Effector memory CD8-positive, alpha-beta T cell (primary cell): ENCODE data around the gene DCAF4.
"Not testable (repeated sequence)": the region's sequence is repeated elsewhere in the genome, so short reads cannot be mapped to it uniquely, and the experiment has no call there.

ENCODE experiments used
- ATAC-seq: fragments of 150-1000 bp; cut with Tn5 transposase; replicated peaks from 2 replicates; pipeline ENCODE4 v1.10.0; 2021; ENCODE audit warnings: mild to moderate bottlenecking, moderate library complexity
- DNase-seq, 3 experiments: peaks; one replicate each; pipeline ENCODE4 v3.0.0; 2021
- H3K27ac Mint-ChIP-seq, 2 donors: one replicate each; pipeline ENCODE4 v1.8.0; 2022; ENCODE audit warnings: mild to moderate bottlenecking in 2 of 2, mixed read lengths in 2 of 2, moderate library complexity in 2 of 2
- H3K27me3 Mint-ChIP-seq, 2 donors: one replicate each; pipeline ENCODE4 v1.8.0; 2022; ENCODE audit warnings: mixed read lengths in 2 of 2
- H3K36me3 Mint-ChIP-seq: one replicate; pipeline ENCODE4 v1.8.0; 2022; ENCODE audit warnings: mild to moderate bottlenecking, moderate library complexity, mixed read lengths; ENCODE audit not compliant: insufficient read depth
- H3K4me1 Mint-ChIP-seq, 2 donors: one replicate each; pipeline ENCODE4 v1.8.0; 2022; ENCODE audit warnings: low read depth in 2 of 2, mixed read lengths in 2 of 2
- H3K4me3 Mint-ChIP-seq, 2 donors: one replicate each; pipeline ENCODE4 v1.8.0; 2022; ENCODE audit warnings: mild to moderate bottlenecking in 2 of 2, mixed read lengths in 2 of 2, moderate library complexity in 2 of 2
- H3K9me3 Mint-ChIP-seq, 2 donors: one replicate each; pipeline ENCODE4 v1.8.0; 2022; ENCODE audit warnings: mixed read lengths in 2 of 2

The DCAF4 gene

DNA sequence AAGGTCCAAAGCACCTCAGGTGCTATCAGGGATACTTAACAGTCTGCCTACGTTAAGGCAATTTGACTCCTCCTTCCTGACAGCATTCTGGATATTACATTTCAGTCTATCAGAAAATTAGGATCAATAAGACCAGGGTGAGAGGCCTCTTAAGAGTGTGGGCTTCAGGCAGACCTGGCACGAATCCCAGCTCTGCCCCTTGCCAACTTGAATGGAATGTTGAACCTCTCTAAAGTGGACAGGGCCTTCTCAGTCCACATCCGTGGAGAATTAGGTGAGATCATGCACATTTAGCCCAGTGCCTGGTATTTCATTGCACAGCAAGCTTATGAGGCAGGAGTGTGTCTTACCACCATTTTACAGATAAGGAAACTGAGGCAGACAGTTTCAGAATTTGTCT is 25.9 kb downstream of the DCAF4 start:
- Mint-ChIP-seq H3K27me3 (no peaks in the 10 kb centered on the region), H3K4me3 (no peak overlapping the region), H3K9me3 (no peaks in the 10 kb centered on the region), H3K36me3 (peaks cover 32% of the 10 kb centered on the region), H3K27ac (no peak overlapping the region), H3K4me1 (peaks cover 0 to 3% of the 10 kb centered on the region in 2 donors)
- ATAC-seq (no peak), DNase-seq (no peak)

DNA sequence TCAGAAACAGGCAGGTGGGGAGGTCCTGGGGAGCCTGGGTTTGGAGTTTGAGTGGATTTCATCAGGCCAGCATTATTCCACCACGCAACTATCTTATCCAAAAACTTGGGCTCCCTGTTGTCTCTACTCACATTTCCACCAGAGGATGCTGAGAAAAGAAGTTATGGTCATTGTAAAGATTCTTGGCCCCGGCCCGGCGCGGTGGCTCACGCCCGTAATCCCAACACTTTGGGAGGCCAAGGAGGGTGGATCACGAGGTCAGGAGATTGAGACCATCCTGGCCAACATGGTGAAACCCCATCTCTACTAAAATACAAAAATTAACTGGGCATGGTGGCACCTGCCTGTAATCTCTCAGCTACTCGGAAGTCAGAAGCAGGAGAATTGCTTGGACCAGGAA is 30.5 kb downstream of the DCAF4 start:
- H3K4me3 Mint-ChIP-seq, H3K9me3 Mint-ChIP-seq, H3K27me3 Mint-ChIP-seq, H3K27ac Mint-ChIP-seq, H3K4me1 Mint-ChIP-seq, ATAC-seq, DNase-seq: not testable (repeated sequence)
- H3K36me3 Mint-ChIP-seq = peaks cover 25% of the 10 kb centered on the region

DNA sequence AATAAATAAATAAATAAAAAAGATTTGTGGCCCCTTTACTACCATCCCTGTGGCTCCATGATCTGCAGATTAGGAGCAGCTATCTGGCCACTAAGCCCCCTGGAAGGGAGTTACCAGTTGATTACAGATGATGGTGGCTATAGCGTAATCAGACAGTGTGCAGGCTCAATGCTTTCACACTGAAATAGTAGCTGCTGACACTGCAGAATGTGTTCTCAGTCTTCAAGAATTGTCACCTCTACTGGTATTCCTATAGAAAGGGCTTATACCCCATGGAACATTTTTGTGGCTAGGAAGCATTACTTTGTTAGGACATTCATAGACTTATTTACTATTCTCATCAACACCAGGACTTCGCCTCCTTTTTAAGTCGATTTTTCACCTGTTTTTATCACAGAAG is 30.9 kb downstream of the DCAF4 start:
- Mint-ChIP-seq H3K36me3 (peaks cover 25% of the 10 kb centered on the region), H3K4me1 (no peaks in the 10 kb centered on the region), H3K4me3 (no peak overlapping the region), H3K27me3 (no peaks in the 10 kb centered on the region), H3K9me3 (no peaks in the 10 kb centered on the region), H3K27ac (no peak overlapping the region)
- ATAC-seq (no peak), DNase-seq (no peak)

DNA sequence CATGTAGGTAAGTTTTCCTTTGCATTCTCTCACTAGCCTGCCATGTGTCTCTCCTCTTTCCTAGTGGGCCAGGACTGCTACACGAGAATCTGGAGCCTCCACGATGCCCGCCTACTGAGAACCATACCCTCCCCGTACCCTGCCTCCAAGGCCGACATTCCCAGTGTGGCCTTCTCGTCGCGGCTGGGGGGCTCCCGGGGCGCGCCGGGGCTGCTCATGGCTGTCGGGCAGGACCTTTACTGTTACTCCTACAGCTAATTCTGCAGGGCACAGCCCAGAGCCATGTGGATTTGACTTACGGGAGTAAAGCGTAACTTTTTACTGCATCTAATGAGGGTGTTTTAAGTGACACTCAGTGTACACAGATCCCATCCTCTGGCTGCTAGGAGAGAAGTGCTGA is 32.3 kb downstream of the DCAF4 start:
- DNase-seq (no peak), ATAC-seq (no peak)
- no peaks in the 10 kb centered on the region for H3K4me1 Mint-ChIP-seq
- H3K9me3 Mint-ChIP-seq = no peaks in the 10 kb centered on the region
- H3K27ac Mint-ChIP-seq = no peak overlapping the region
- no peak overlapping the region for H3K4me3 Mint-ChIP-seq
- H3K36me3 Mint-ChIP-seq = peaks cover 24% of the 10 kb centered on the region
- H3K27me3 Mint-ChIP-seq = no peaks in the 10 kb centered on the region

DNA sequence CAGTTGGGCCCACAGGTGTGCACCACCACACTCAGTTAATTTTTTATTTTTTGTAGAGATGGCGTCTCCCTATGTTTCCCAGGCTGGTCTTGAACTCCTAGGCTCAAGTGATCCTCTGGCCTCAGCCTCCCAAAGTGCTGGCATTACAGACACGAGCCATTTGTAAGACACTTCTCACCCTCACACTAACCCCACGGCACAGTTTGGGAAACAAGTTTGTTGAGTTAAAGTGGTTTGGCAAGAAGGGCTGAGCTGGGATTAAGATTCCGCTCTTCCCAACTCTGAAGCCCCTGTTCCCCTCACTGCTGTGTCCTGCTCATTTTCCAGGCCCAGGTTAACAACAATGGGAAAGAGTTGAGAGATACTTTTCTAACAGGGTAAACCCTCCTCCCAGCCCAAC is 34.8 kb downstream of the DCAF4 start:
- DNase-seq, H3K27me3 Mint-ChIP-seq, ATAC-seq, H3K4me3 Mint-ChIP-seq, H3K4me1 Mint-ChIP-seq, H3K27ac Mint-ChIP-seq, H3K9me3 Mint-ChIP-seq: not testable (repeated sequence)
- H3K36me3 Mint-ChIP-seq = peaks cover 20% of the 10 kb centered on the region

DNA sequence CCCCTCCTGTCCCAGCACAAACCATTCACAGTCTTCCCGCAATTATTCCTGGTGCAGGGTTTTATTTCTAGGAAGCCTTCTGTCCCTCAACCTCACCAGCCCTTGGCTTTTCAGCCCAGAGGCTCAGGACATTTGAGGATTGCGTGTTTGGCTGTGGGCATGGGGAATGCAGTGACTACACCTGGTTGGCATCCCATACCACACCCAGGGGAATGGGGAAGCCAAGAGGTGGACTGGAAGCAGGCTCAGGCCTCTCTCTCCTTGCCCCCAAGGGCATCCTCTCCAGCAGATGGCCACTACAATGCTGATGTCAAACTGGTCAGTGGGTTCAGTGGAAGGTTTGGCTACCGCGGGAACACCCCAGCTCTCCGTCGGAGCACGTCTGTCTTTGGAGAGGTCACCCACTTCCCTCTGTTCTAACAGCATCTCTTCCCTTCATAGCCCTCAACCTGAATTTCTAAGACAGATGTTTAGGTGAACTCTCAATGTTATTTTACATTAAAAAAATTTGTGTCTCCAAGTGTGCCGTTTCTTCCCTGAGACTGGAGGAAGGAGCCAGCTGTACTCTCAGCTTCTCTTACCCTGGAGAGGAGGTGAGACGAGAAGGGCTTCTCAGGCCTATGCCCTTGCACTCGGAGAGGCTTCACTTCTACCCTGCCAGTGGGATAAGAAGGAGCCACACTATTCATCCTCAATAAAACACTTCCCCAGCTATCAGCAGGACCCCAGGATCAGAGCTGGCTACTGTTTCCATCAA is 35.5 kb downstream of the DCAF4 start:
- no peak for ATAC-seq
- no peak for DNase-seq
- H3K27ac Mint-ChIP-seq = no peak overlapping the region
- no peak overlapping the region for H3K4me3 Mint-ChIP-seq
- no peaks in the 10 kb centered on the region for H3K4me1 Mint-ChIP-seq
- no peaks in the 10 kb centered on the region for H3K27me3 Mint-ChIP-seq
- H3K9me3 Mint-ChIP-seq = no peaks in the 10 kb centered on the region
- peaks cover 13% of the 10 kb centered on the region for H3K36me3 Mint-ChIP-seq

DNA sequence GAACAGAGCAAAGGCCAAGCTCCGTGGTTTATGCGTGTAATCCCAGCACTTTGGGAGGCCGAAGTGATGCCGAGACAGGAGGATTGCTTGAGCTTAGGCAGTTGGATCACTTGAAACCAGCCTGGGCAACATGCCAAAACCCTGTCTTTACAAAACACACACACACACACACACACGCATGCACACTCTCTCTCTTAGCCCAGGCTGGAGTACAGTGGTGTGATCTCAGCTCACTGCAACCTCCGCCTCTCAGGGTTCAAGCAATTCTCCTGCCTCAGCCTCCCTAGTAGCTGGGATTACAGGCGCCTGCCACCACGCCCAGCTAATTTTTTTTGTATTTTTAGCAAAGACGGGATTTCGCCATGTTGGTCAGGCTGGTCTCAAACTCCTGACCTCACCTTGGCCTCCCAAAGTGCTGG is 36.1 kb downstream of the DCAF4 start:
- not testable (repeated sequence) for H3K27me3 Mint-ChIP-seq, ATAC-seq, DNase-seq

DNA sequence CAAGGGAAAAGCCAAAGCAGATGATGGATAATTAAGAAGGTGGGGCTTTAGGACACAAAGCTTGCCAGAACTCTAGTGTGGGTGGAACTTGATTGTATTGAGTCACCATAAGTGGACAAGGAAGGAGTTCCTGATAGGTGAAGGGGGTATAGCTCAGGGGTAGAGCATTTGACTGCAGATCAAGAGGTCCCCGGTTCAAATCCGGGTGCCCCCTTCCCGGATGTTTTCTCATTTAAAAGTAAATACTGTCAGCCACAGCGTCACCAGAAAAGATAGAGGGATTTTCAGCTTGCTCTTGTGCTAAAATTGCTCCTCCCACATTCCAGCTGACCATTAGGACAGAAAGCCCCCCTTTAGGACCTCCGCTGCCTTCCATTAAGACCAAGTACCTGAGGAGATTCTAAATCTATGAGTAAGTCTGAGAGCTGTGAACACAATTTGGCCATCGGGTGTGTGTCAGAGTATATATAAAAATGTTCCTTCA is 36.6 kb downstream of the DCAF4 start:
- ATAC-seq (no peak), DNase-seq (no peak)
- Mint-ChIP-seq H3K9me3 (no peaks in the 10 kb centered on the region), H3K36me3 (peaks cover 9% of the 10 kb centered on the region), H3K4me1 (no peaks in the 10 kb centered on the region), H3K4me3 (no peak overlapping the region), H3K27me3 (no peaks in the 10 kb centered on the region), H3K27ac (peak overlapping the region; percentile 15 to 54)

More for the DNA sequence above, 36.1 kb downstream of the DCAF4 start:
- peak overlapping the region; percentile 15 to 54 for H3K27ac Mint-ChIP-seq
- not testable (repeated sequence) for H3K36me3 Mint-ChIP-seq, H3K4me1 Mint-ChIP-seq, H3K9me3 Mint-ChIP-seq, H3K4me3 Mint-ChIP-seq

DNA sequence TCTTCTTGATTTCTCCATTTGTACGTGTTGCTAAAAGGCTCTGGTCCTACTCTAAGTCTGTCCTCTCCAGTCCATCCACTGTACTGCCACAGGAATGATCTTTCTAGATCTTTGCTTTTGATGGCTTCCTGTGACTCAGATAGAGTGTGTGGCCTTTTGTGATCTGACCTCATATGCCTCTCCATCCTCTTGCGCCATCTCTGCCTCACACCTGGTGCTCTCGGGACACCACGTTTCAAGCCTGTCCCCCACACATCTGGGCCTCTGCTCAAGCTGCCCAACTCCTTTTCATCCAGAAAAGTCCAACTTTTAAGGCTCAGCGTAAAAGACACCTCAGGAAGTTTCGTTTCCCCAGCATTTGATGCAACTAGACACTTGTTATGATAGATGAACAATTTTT is 39.0 kb downstream of the DCAF4 start:
- no peak overlapping the region for H3K27ac Mint-ChIP-seq
- no peak for DNase-seq
- no peaks in the 10 kb centered on the region for H3K27me3 Mint-ChIP-seq
- H3K4me3 Mint-ChIP-seq = no peak overlapping the region
- no peak for ATAC-seq
- H3K4me1 Mint-ChIP-seq = no peaks in the 10 kb centered on the region
- peaks cover 22% of the 10 kb centered on the region for H3K36me3 Mint-ChIP-seq
- H3K9me3 Mint-ChIP-seq = no peaks in the 10 kb centered on the region

DNA sequence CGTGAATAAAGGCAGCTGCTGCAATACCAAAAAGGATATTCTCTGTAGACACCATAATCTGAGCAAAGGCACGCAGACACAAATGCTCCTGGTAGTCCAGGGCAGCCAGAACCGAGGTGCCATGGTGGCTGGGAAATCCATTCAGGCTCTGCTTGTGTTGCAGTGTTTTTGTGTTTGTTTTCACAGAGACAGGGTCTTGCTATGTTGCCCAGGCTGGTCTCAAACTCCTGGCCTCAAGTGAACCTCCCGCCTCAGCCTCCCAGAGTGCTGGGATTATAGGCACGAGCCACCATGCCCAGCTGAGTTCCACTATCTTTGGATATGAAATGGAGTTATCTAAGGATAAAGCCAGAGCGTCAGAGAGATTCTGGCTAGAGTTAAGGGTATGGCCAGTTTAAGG is 39.8 kb downstream of the DCAF4 start:
- no peak for ATAC-seq
- H3K9me3 Mint-ChIP-seq = no peaks in the 10 kb centered on the region
- no peak overlapping the region for H3K4me3 Mint-ChIP-seq
- DNase-seq = no peak
- no peaks in the 10 kb centered on the region for H3K27me3 Mint-ChIP-seq
- no peak overlapping the region for H3K27ac Mint-ChIP-seq
- no peaks in the 10 kb centered on the region for H3K4me1 Mint-ChIP-seq
- peaks cover 22% of the 10 kb centered on the region for H3K36me3 Mint-ChIP-seq

DNA sequence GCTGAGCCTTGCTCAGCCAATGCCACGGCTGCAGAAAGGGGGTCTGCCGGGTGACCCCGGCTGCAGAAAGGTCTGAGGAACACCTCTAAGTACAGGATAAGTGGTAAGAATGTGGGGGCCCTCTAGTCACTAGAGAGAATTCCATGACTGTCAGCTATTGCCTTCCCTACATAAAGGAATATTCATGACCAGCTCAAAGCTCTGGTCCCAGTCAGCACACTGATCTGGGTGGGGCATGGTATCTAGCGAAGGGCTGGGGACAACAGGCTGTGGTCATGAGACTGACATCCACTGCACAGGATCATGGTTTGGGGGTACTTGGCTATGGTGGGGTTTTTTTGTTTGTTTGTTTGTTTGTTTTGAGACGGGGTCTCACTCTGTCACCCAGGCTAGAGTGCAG is 42.1 kb downstream of the DCAF4 start:
- Mint-ChIP-seq H3K4me1 (no peaks in the 10 kb centered on the region), H3K27ac (no peak overlapping the region), H3K27me3 (no peaks in the 10 kb centered on the region), H3K36me3 (peaks cover 22% of the 10 kb centered on the region), H3K9me3 (no peaks in the 10 kb centered on the region), H3K4me3 (no peak overlapping the region)
- ATAC-seq (no peak), DNase-seq (no peak)

DNA sequence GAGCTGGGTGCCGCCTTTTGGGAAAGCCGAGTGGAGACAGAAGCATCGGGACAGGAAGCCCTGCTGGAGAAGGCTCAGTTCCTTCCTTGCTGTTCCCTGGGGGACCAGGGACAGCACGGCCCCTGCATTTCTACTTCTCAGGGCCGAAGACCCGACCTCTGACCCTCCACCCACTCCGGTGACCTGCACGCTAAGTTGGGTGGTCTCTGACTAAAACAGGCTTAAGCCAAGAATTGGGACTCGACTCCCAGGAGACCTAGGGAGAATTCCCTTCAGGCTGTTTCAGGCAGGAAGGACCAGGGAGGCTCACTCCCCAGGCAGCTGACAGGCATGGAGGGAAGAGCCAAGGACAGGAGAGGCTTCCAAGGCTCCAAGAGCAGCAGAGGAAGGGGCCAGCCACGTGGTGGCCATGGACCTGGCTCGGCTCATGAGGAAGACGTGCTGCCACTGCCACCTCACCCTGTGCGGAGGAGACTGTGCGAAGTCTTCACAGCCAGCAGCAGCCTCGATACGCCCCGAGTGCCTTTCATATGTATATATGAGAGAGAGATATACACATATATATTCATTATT is 43.9 kb downstream of the DCAF4 start:
- DNase-seq = no peak
- Mint-ChIP-seq H3K27me3 (no peaks in the 10 kb centered on the region), H3K4me3 (no peak overlapping the region), H3K9me3 (no peaks in the 10 kb centered on the region), H3K27ac (no peak overlapping the region), H3K36me3 (peaks cover 30% of the 10 kb centered on the region), H3K4me1 (no peaks in the 10 kb centered on the region)
- no peak for ATAC-seq

DNA sequence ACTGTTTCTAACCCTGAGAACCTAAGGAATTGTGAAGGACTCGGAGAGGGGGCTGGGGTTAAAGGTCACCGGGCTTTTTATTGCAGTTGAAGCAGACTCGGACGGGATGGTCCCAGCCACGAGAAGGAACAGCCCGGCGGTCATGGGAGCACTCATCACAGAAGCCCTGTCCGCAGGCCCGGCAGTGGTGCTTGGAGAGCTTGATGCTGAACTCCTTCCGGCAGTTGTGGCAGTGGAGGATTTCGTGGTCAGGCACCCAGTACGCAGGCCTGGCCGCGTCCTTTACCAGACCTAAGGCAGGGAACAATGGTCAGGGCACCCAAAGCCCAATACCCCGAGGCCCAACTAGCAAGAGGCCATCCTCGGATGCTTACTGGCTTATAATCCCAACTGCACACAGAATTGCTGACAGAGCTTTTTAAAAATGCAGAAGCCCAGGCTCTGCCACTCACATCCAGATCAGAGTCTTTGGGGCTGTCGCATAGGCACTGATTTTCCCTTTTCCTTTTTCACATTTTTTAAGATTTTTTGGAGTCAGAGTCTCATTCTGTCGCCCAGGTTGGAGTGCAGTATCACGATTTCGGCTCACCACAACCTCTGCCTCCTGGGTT is 44.7 kb downstream of the DCAF4 start:
- Mint-ChIP-seq H3K4me1 (no peaks in the 10 kb centered on the region), H3K27ac (no peak overlapping the region), H3K4me3 (no peak overlapping the region), H3K36me3 (peaks cover 38% of the 10 kb centered on the region), H3K27me3 (no peaks in the 10 kb centered on the region), H3K9me3 (no peaks in the 10 kb centered on the region)
- DNase-seq = no peak
- no peak for ATAC-seq

DNA sequence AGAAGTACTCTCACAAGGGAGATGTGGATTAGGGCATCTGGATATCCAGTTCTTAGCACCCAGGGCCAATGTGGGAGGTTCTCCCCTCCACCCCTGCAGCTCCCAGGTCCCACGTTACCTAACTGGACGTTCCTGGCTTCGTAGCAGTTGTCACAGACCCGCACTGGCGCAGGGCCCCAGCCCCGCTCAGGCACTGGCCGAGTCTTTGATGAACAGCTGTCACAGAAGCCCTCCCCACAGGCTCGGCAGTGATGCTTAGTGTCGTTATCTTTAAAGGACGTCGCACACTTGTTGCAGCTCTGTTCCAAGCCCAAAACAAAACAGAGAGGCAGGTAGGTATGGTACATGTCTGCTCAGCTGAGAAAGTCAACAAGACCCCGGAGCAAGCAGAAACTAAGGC is 48.4 kb downstream of the DCAF4 start:
- H3K27me3 Mint-ChIP-seq = no peaks in the 10 kb centered on the region
- peaks cover 62% of the 10 kb centered on the region for H3K36me3 Mint-ChIP-seq
- no peaks in the 10 kb centered on the region for H3K9me3 Mint-ChIP-seq
- H3K27ac Mint-ChIP-seq = no peak overlapping the region
- ATAC-seq = no peak
- no peak for DNase-seq
- no peaks in the 10 kb centered on the region for H3K4me1 Mint-ChIP-seq
- H3K4me3 Mint-ChIP-seq = no peak overlapping the region
